ENCODE measurements around the gene ADAM33. TPM values are rescaled to one million over a fixed set of nuclear protein-coding genes. Genes with fewer than 3 reads are reported as not detected.

The ADAM33 gene
- total RNA-seq, 1 donor from 2014 or later: 87.4 TPM

DNA sequence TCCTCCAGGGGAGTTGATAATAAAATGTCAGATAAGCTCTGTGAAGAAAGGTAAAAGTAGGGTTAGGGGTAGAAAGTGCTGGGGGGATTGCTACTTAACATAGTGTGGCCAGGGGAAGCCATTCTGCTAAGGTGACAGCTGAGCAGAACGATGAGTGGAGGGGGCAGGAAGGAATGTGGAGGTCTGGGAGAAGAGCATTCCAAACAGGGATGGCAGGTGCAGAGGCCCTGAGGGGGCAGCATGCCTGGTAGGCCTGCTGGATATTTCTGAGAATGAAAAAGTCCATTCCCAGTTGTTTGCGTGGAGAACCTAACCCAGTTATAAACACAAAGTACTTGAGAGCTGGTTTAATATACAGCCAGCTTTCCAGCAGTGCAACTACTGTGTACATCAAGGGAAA, 27.9 kb downstream of the ADAM33 start:
- no peaks in the 10 kb centered on the region for H3K9me3 Mint-ChIP-seq
- peaks cover 4% of the 10 kb centered on the region for H3K27me3 Mint-ChIP-seq (ENCODE audit: low read depth)
- peaks cover 15% of the 10 kb centered on the region for H3K4me1 Mint-ChIP-seq
- TF ChIP-seq, protein P1, sequence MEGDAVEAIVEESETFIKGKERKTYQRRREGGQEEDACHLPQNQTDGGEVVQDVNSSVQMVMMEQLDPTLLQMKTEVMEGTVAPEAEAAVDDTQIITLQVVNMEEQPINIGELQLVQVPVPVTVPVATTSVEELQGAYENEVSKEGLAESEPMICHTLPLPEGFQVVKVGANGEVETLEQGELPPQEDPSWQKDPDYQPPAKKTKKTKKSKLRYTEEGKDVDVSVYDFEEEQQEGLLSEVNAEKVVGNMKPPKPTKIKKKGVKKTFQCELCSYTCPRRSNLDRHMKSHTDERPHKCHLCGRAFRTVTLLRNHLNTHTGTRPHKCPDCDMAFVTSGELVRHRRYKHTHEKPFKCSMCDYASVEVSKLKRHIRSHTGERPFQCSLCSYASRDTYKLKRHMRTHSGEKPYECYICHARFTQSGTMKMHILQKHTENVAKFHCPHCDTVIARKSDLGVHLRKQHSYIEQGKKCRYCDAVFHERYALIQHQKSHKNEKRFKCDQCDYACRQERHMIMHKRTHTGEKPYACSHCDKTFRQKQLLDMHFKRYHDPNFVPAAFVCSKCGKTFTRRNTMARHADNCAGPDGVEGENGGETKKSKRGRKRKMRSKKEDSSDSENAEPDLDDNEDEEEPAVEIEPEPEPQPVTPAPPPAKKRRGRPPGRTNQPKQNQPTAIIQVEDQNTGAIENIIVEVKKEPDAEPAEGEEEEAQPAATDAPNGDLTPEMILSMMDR (IDR thresholded peaks at IDR 0.05; ENCODE audit: unreplicated experiment): no peak
- H3K36me3 Mint-ChIP-seq: peaks cover 6% of the 10 kb centered on the region
- no peak overlapping the region for H3K27ac Mint-ChIP-seq
- no peak for DNase-seq (ENCODE audit: low spot score in 2 of 2, unreplicated experiment in 2 of 2)
- H3K4me3 Mint-ChIP-seq: no peak overlapping the region

DNA sequence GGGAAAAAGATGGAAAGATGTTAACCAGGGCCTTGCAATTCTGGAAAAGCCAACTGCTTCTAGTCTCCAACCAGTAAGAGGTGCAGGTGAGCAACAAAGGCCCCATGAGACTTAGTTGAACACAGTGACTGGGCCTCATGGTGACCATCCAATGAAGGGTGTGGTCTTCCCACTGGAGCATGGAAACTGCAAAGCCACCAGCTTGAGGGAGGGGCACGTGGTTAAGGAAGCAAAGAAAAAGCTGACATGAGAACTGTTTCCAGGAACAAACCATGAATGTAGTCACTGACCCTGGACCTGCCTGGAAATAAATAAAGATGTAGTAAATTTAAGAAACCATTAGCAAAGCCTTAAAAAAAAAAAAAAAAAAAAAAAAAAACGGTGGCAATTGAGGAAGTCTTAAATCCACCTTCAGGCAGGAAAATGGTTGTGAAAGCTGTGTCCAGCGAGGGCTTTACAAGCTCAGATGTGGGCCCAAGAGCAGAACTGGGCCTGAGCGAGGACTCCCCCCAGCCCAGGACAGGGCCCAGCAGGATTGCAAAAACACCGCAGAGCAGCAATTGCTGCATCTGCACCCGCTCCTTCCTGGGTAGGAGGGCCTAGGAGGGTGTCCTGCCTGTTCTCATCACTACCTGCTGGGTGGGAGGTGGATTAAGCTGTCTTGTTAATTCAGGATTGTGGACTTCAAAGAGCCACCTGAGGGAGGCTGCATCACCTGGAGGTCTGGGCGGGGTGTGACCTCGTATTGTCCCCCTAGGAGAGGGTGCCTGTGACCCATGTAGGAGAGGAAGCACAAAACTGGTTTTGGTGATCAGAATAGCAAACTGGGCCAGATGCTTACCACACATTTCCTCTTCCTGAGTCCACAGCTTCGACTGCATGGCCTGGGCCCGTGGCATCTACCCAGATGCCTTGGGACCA, 28.9 kb downstream of the ADAM33 start:
- Mint-ChIP-seq H3K4me3 (no peak overlapping the region), H3K9me3 (no peaks in the 10 kb centered on the region), H3K27me3 (ENCODE audit: low read depth) (no peaks in the 10 kb centered on the region), H3K36me3 (peaks cover 6% of the 10 kb centered on the region), H3K27ac (no peak overlapping the region), H3K4me1 (peaks cover 13% of the 10 kb centered on the region)
- TF ChIP-seq, protein P1 (IDR thresholded peaks at IDR 0.05; ENCODE audit: unreplicated experiment): no peak
- DNase-seq (ENCODE audit: low spot score in 2 of 2, unreplicated experiment in 2 of 2): no peak

DNA sequence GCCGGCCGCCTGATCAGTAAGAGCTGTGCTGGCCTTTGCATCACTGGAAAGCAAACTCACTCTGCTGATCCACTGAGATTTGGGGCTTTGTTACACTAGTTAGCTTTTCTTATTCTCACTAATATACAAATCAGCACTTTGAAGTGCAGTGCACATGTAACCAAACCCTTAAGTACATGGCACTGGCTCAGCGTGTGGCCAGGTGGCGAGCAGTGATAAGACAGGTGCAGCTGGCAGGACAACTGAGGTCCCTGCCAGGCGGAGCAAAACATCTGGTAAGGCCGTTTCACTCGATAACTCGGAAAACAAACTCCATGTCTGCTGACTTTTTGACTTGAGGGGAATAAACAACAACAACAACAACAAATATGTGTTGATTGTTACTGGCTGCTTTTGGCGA, 29.6 kb downstream of the ADAM33 start:
- DNase-seq (ENCODE audit: low spot score in 2 of 2, unreplicated experiment in 2 of 2): no peak
- H3K36me3 Mint-ChIP-seq: peaks cover 9% of the 10 kb centered on the region
- H3K4me1 Mint-ChIP-seq: peaks cover 13% of the 10 kb centered on the region
- no peaks in the 10 kb centered on the region for H3K9me3 Mint-ChIP-seq
- TF ChIP-seq, protein P1 (IDR thresholded peaks at IDR 0.05; ENCODE audit: unreplicated experiment): no peak
- no peak overlapping the region for H3K4me3 Mint-ChIP-seq
- no peaks in the 10 kb centered on the region for H3K27me3 Mint-ChIP-seq (ENCODE audit: low read depth)
- H3K27ac Mint-ChIP-seq: no peak overlapping the region

DNA sequence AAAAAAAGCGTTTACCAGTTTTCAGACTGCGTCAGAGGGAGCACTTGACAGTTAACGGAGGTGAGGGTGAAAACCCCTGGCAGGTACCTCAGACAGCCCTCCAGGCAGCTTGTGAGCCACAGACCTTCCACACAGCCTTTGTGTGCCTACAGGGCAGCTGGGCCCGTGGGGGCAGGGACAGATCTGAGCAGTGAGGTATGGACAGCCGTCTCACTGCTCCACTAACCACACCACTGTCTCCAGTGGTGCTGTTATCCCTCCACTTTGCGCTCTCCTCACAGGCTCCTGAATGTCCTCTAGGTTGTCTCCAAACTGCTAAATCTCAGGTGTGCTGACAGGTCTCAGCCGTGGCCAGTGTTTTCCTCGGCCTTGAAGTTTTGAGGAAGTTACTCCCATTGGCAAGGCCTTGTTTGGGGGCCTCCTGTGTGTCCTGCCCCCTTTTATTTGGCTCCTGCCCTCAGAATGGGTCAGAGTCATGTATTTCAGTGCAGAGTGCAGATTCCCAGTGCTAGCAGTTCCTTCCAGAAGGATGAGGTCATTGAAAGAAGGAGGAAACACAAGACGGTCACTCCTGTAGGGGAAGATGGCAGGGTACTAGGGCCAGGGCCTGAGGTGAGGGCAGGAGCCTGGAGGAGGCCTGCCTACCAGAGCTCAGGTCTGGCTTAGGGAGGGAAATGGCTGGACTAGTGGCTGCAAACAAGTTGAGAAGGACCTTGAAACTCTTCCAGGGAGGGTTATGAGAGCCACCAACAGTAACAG, 30.4 kb downstream of the ADAM33 start:
- no peaks in the 10 kb centered on the region for H3K9me3 Mint-ChIP-seq

DNA sequence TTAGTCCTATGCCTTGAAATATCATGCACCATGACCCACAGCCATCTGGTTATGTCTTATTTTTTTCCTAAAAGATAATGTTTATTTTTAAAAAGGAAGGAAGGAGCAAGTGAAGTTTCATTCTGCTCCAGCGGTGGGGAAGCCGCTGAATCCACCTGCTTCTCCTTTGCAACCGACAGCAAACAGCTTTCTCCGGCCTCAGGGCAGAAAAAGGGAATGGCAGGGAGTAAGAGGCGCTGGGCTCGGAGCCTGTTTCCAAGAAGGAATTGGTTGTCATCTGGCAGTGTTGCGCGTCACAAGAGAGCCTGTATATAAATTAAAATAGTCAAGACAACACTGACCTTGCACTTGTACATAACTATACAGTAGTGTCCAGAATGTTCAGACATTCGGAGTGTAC, 32.9 kb downstream of the ADAM33 start:
- peaks cover 17% of the 10 kb centered on the region for H3K36me3 Mint-ChIP-seq
- H3K27me3 Mint-ChIP-seq (ENCODE audit: low read depth): no peaks in the 10 kb centered on the region
- H3K9me3 Mint-ChIP-seq: no peaks in the 10 kb centered on the region
- TF ChIP-seq, protein P1 (IDR thresholded peaks at IDR 0.05; ENCODE audit: unreplicated experiment): no peak
- no peak for DNase-seq (ENCODE audit: low spot score in 2 of 2, unreplicated experiment in 2 of 2)
- no peak overlapping the region for H3K4me3 Mint-ChIP-seq
- no peak overlapping the region for H3K27ac Mint-ChIP-seq
- H3K4me1 Mint-ChIP-seq: peaks cover 8% of the 10 kb centered on the region

More for the DNA sequence above, 30.4 kb downstream of the ADAM33 start:
- Mint-ChIP-seq H3K36me3 (peaks cover 9% of the 10 kb centered on the region), H3K27me3 (ENCODE audit: low read depth) (no peaks in the 10 kb centered on the region), H3K4me3 (no peak overlapping the region), H3K27ac (no peak overlapping the region), H3K4me1 (peaks cover 13% of the 10 kb centered on the region)
- TF ChIP-seq, protein P1 (IDR thresholded peaks at IDR 0.05; ENCODE audit: unreplicated experiment): no peak
- DNase-seq (ENCODE audit: low spot score in 2 of 2, unreplicated experiment in 2 of 2): no peak

Measured in mesothelial cell of epicardium (in vitro differentiated cells).